NK-92 treated with Interleukin-12 subunit alpha and Interleukin-12 subunit beta, amount 100 ng/mL, for 24 hours (cell line): ENCODE measurements around the gene SMIM20.

ENCODE experiments used
- DNase-seq: peaks from one replicate; lab custom pipeline; 2025; lab: John Stamatoyannopoulos, UW

The SMIM20 gene

GRCh38 chr4:25926462-25926861, 12.4 kb downstream of the SMIM20 start:
- no peak for DNase-seq

GRCh38 chr4:25927361-25928195, 13.6 kb downstream of the SMIM20 start:
- no peak for DNase-seq

GRCh38 chr4:25928379-25929297, 14.6 kb downstream of the SMIM20 start:
- no peak for DNase-seq

- DNase-seq, result no peak
Observed at GRCh38 chr4:25929298-25929686, 15.3 kb downstream of the SMIM20 start.

- DNase-seq, result no peak
Observed at GRCh38 chr4:25930731-25931354, 16.8 kb downstream of the SMIM20 start.

- no peak for DNase-seq
Observed at GRCh38 chr4:25936696-25937095, 22.7 kb downstream of the SMIM20 start.

GRCh38 chr4:25937801-25938200, 23.8 kb downstream of the SMIM20 start:
- DNase-seq, result no peak

GRCh38 chr4:25938366-25938765, 24.3 kb downstream of the SMIM20 start:
- DNase-seq, result no peak

- peak; percentile 12 for DNase-seq
Observed at GRCh38 chr4:25938787-25939186, 24.8 kb downstream of the SMIM20 start.

GRCh38 chr4:25939330-25939729, 25.3 kb downstream of the SMIM20 start:
- DNase-seq, result no peak

- DNase-seq, result no peak
Observed at GRCh38 chr4:25941457-25942221, 27.6 kb downstream of the SMIM20 start.

- DNase-seq, result no peak
Observed at GRCh38 chr4:25943312-25943711, 29.3 kb downstream of the SMIM20 start.

- DNase-seq, result no peak
Observed at GRCh38 chr4:25943805-25944204, 29.8 kb downstream of the SMIM20 start.

- no peak for DNase-seq
Observed at GRCh38 chr4:25948051-25948450, 34.0 kb downstream of the SMIM20 start.

GRCh38 chr4:25949173-25949748, 35.2 kb downstream of the SMIM20 start:
- DNase-seq, result no peak

GRCh38 chr4:25949994-25950393, 36.0 kb downstream of the SMIM20 start:
- no peak for DNase-seq

- no peak for DNase-seq
Observed at GRCh38 chr4:25950461-25951389, 36.7 kb downstream of the SMIM20 start.

- no peak for DNase-seq
Observed at GRCh38 chr4:25951390-25951952, 37.5 kb downstream of the SMIM20 start.

- no peak for DNase-seq
Observed at GRCh38 chr4:25953740-25954139, 39.7 kb downstream of the SMIM20 start.
